Measurements from ENCODE around the gene EBF4.

Gene EBF4

GRCh38 chr20:2793471-2793870, 100.9 kb downstream of the EBF4 start:
- in situ Hi-C loops (cut with MboI; ENCODE audit: low sequenced_read_pairs), result no loop called here

- in situ Hi-C loops (cut with MboI; ENCODE audit: low sequenced_read_pairs), result no loop called here
Observed at GRCh38 chr20:2794202-2794748, 101.7 kb downstream of the EBF4 start.

GRCh38 chr20:2794866-2795447, 102.4 kb downstream of the EBF4 start:
- in situ Hi-C loops (cut with MboI; ENCODE audit: low sequenced_read_pairs), result no loop called here

- in situ Hi-C loops (cut with MboI; ENCODE audit: low sequenced_read_pairs), result no loop called here
Observed at GRCh38 chr20:2795451-2795850, 102.9 kb downstream of the EBF4 start.

- in situ Hi-C loops (cut with MboI; ENCODE audit: low sequenced_read_pairs), result no loop called here
Observed at GRCh38 chr20:2796011-2796660, 103.6 kb downstream of the EBF4 start.

- in situ Hi-C loops (cut with MboI; ENCODE audit: low sequenced_read_pairs), result no loop called here
Observed at GRCh38 chr20:2797136-2797983, 104.8 kb downstream of the EBF4 start.

GRCh38 chr20:2798095-2798805, 105.7 kb downstream of the EBF4 start:
- in situ Hi-C loops (cut with MboI; ENCODE audit: low sequenced_read_pairs), result no loop called here

- in situ Hi-C loops (cut with MboI; ENCODE audit: low sequenced_read_pairs), result no loop called here
Observed at GRCh38 chr20:2798814-2799213, 106.2 kb downstream of the EBF4 start.

- in situ Hi-C loops (cut with MboI; ENCODE audit: low sequenced_read_pairs), result no loop called here
Observed at GRCh38 chr20:2799271-2799670, 106.7 kb downstream of the EBF4 start.

- in situ Hi-C loops (cut with MboI; ENCODE audit: low sequenced_read_pairs), result no loop called here
Observed at GRCh38 chr20:2799688-2800520, 107.3 kb downstream of the EBF4 start.

- in situ Hi-C loops (cut with MboI; ENCODE audit: low sequenced_read_pairs), result no loop called here
Observed at GRCh38 chr20:2800521-2801285, 108.1 kb downstream of the EBF4 start, which contains the start of gene CPXM1. CPXM1 (minus strand) TSS chr20:2800627; CDS start chr20:2800572, 55 bp downstream.

GRCh38 chr20:2801286-2801728, 108.7 kb downstream of the EBF4 start:
- in situ Hi-C loops (cut with MboI; ENCODE audit: low sequenced_read_pairs), result no loop called here

- in situ Hi-C loops (cut with MboI; ENCODE audit: low sequenced_read_pairs), result no loop called here
Observed at GRCh38 chr20:2804041-2804828, 111.7 kb downstream of the EBF4 start.

GRCh38 chr20:2804852-2805688, 112.5 kb downstream of the EBF4 start:
- in situ Hi-C loops (cut with MboI; ENCODE audit: low sequenced_read_pairs), result no loop called here

- in situ Hi-C loops (cut with MboI; ENCODE audit: low sequenced_read_pairs), result no loop called here
Observed at GRCh38 chr20:2805689-2806350, 113.2 kb downstream of the EBF4 start.

GRCh38 chr20:2806351-2806701, 113.7 kb downstream of the EBF4 start:
- in situ Hi-C loops (cut with MboI; ENCODE audit: low sequenced_read_pairs), result no loop called here

GRCh38 chr20:2807019-2807418, 114.4 kb downstream of the EBF4 start:
- in situ Hi-C loops (cut with MboI; ENCODE audit: low sequenced_read_pairs), result no loop called here
